K562 (cell line): ENCODE results near the gene SGTB. TPM values are rescaled to one million over a fixed set of nuclear protein-coding genes. Genes with fewer than 3 reads are reported as not detected.

ENCODE experiments used
- BRD9 ChIP-seq: fragments of 450-650 bp; IDR thresholded peaks from 2 replicates; pipeline ENCODE4 v1.6.1; 2018; ENCODE audit warnings: low read depth; ENCODE audit not compliant: partially characterized antibody
- FOSL1 ChIP-seq: fragments of 200-800 bp; sonication (Bioruptor generic); conservative IDR thresholded peaks from 2 replicates; pipeline ENCODE4 v1.6.1; 2016; ENCODE audit warnings: missing genetic modification characterization, missing compliant biosample characterization
- FOXJ3 ChIP-seq: sonication (generic); formaldehyde crosslinking; IDR thresholded peaks from 2 replicates; pipeline ENCODE4 v1.4.0; 2020; ENCODE audit warnings: mild to moderate bottlenecking, missing genetic modification reagents
- FOXK2 ChIP-seq, 2 experiments: fragments of 450-650 bp; IDR thresholded peaks in 1 of 2; conservative IDR thresholded peaks in 1 of 2; 2 replicates each; pipeline ENCODE4 v1.6.1; 2016; ENCODE audit warnings: low read depth in 2 of 2, mild to moderate bottlenecking in 1 of 2
- KDM2B ChIP-seq: fragments of 250-450 bp; sonication (Bioruptor Pico); IDR thresholded peaks from 2 replicates; pipeline ENCODE4 v1.8.0; 2021; ENCODE audit warnings: mild to moderate bottlenecking, moderate library complexity
- KHSRP ChIP-seq: fragments of 450-650 bp; IDR thresholded peaks from 2 replicates; pipeline ENCODE4 v1.6.1; 2017
- MTA2 ChIP-seq: fragments of 450-650 bp; IDR thresholded peaks from 2 replicates; pipeline ENCODE4 v1.6.1; 2016; ENCODE audit warnings: low read depth
- MTA3 ChIP-seq: fragments of 450-650 bp; formaldehyde crosslinking; IDR thresholded peaks from 2 replicates; pipeline ENCODE4 v1.6.1; 2017; ENCODE audit warnings: mild to moderate bottlenecking, borderline replicate concordance
- PHF20 ChIP-seq: fragments of 450-650 bp; IDR thresholded peaks from 2 replicates; pipeline ENCODE4 v1.6.1; 2018; ENCODE audit not compliant: partially characterized antibody
- PML ChIP-seq: IDR thresholded peaks from 2 replicates; pipeline ENCODE4 v1.6.1; 2012; ENCODE audit warnings: low read length, inconsistent platforms
- POLR2B ChIP-seq: fragments of 450-650 bp; IDR thresholded peaks from 2 replicates; pipeline ENCODE4 v1.6.1; 2018; ENCODE audit warnings: low read depth; ENCODE audit not compliant: partially characterized antibody
- SAFB ChIP-seq: fragments of 200-400 bp; formaldehyde crosslinking; IDR thresholded peaks from 2 replicates; pipeline ENCODE4 v1.6.1; 2017; ENCODE audit warnings: low read depth, low read length, borderline replicate concordance
- SMAD3 ChIP-seq: fragments of 450-650 bp; formaldehyde crosslinking; conservative IDR thresholded peaks from 2 replicates; pipeline ENCODE4 v1.4.0; 2020; ENCODE audit warnings: mild to moderate bottlenecking
- TBP ChIP-seq: optimal IDR thresholded peaks from 2 replicates; pipeline ENCODE3; 2011; ENCODE audit warnings: low read depth, low read length, improper control_type of control experiment
- YY1 ChIP-seq, 3 experiments: IDR thresholded peaks; 2 replicates each; pipeline ENCODE4 v1.6.1; 2011; ENCODE audit warnings: low read length in 2 of 3, mild to moderate bottlenecking in 2 of 3, moderate library complexity in 2 of 3, borderline replicate concordance in 1 of 3, control low read depth in 1 of 3, low read depth in 1 of 3; ENCODE audit not compliant: insufficient read depth in 3 of 3, insufficient replicate concordance in 2 of 3, control insufficient read depth in 1 of 3, insufficient read length in 1 of 3; ENCODE audit errors: extremely low read depth in 1 of 3
- ZFX ChIP-seq: sonication (generic); formaldehyde crosslinking; IDR thresholded peaks from 2 replicates; pipeline ENCODE4 v1.8.0; 2022; ENCODE audit warnings: mild to moderate bottlenecking, missing genetic modification reagents, moderate library complexity
- ZNF384 ChIP-seq: IDR thresholded peaks from 2 replicates; pipeline ENCODE4 v1.6.1; 2012; ENCODE audit warnings: low read depth, low read length, improper control_type of control experiment
- ZNF696 ChIP-seq: fragments of 250-450 bp; sonication (Bioruptor Pico); conservative IDR thresholded peaks from 2 replicates; pipeline ENCODE4 v1.4.0; 2020; ENCODE audit warnings: mild to moderate bottlenecking, moderate library complexity
- ZNF766 ChIP-seq: fragments of 200-800 bp; sonication (Bioruptor generic); conservative IDR thresholded peaks from 2 replicates; pipeline ENCODE4 v1.6.1; 2016; ENCODE audit warnings: missing genetic modification characterization, missing compliant biosample characterization
- polyA plus RNA-seq, 8 experiments: library from polyadenylated mRNA; depleted of rRNA in 4 of 8; stranded (reverse) in 5 of 8; unstranded in 3 of 8; fragments of >200 nt; fragmentation: Nextera tagmentation in 2 of 8; fragmentation: Illumina TruSeq in 1 of 8; extraction: Ambion mirVana in 2 of 8; extraction: Trizol in 1 of 8; gene quantifications; 2 replicates each; pipeline versions ENCODE4 v1.2.1 to v1.2.3, GENCODE V29; 2011 to 2014; ENCODE audit warnings: inconsistent platforms in 1 of 8, missing spikeins in 1 of 8
- total RNA-seq, 7 experiments: library from RNA; depleted of rRNA in 6 of 7; stranded (reverse); fragments of >200 nt in 6 of 7; fragmentation: Illumina TruSeq in 2 of 7; extraction: Trizol in 2 of 7; gene quantifications; 2 replicates each; pipeline versions ENCODE4 v1.2.1 to v1.2.3, GENCODE V29; 2011 to 2021; ENCODE audit warnings: low replicate concordance in 1 of 7
- TF ChIP-seq, protein P1 (sequence below), 2 experiments: fragments of 450-650 bp; conservative IDR thresholded peaks; 2 replicates each; pipeline ENCODE4 v1.6.1; 2017; ENCODE audit warnings: mild to moderate bottlenecking in 2 of 2, moderate library complexity in 2 of 2
- TF ChIP-seq, protein P2 (sequence below): sonication (generic); formaldehyde crosslinking; IDR thresholded peaks from 2 replicates; pipeline ENCODE4 v1.8.0; 2023; ENCODE audit warnings: mild to moderate bottlenecking, missing genetic modification reagents

The SGTB gene
- total and polyA plus RNA-seq, 9 of the 15 experiments (the other 6 are each of a cell fraction or from before 2014, with no cell fraction given) = 1.3 to 8.4 (median 4.8) TPM

DNA sequence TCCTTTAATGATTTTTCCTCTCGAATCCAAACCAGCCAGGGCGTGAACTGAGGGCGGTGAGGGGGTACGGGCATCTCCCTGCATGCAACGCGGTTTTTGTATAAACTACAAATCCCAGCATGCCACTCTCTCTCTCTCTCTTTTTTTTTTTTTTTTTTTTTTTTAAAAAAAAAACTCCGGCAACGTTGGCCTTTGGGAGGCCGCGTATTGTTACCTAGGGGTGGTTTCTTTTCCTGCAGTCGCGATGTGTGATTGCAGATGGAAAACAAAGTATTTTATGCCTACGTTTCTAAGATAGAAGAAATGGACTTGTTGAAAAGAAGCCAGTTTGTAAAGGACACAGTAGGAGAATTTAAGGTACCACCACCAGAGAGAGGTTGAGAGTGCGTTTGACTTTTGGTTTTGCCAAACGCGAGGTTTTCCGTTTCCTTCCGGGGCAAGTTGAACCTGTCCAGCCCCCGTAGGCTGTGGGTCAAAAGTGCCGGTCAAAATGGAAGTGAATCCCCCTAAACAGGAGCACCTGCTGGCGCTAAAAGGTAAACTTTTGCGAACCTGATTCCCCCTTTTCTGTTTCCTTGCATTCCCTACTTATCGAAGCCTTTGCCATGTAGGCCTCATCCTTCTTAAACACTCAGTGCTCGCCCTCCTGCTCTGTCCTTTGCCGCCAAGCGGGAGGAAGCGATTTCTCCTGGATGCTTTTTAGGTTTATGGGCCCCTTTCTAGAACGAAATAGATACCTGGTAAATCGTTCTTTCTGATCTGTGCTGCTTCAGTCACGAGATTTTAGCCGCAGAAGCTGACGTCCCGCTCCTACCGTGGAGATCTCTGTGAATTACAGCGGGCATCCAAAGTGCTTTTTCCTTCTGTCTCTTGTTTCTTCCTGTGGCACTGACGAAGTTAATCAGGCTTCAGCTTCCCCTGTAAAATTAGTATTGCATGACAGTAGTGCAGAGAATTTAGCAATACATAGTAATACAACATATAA, 97.0 kb downstream of the SGTB start, which contains the start of the genes SHLD3 and TRAPPC13 (continued):
- peak; percentile 43; the same call in 1 of the 2 replicates for TF ChIP-seq FOSL1 (tag)
- no peak for TF ChIP-seq KHSRP
- TF ChIP-seq, protein P1, sequence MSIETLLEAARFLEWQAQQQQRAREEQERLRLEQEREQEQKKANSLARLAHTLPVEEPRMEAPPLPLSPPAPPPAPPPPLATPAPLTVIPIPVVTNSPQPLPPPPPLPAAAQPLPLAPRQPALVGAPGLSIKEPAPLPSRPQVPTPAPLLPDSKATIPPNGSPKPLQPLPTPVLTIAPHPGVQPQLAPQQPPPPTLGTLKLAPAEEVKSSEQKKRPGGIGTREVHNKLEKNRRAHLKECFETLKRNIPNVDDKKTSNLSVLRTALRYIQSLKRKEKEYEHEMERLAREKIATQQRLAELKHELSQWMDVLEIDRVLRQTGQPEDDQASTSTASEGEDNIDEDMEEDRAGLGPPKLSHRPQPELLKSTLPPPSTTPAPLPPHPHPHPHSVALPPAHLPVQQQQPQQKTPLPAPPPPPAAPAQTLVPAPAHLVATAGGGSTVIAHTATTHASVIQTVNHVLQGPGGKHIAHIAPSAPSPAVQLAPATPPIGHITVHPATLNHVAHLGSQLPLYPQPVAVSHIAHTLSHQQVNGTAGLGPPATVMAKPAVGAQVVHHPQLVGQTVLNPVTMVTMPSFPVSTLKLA (conservative IDR thresholded peaks at IDR 0.05) = peak; percentile 29 to 63; a peak in 3 of 4 replicates
- peak; percentile 22; the same call in 1 of the 2 replicates for TF ChIP-seq PML
- TF ChIP-seq FOXJ3 (CRISPR knock-in tag) = no peak
- TF ChIP-seq YY1 (IDR thresholded peaks at IDR 0.05; ENCODE audit: borderline replicate concordance in 1 of 3, control insufficient read depth in 1 of 3, extremely low read depth in 1 of 3, insufficient read depth in 3 of 3, insufficient read length in 1 of 3, insufficient replicate concordance in 2 of 3, low read depth in 1 of 3, low read length in 2 of 3) = peak in 2 of 3 experiments; percentile 76 to 88
- TF ChIP-seq, protein P2, sequence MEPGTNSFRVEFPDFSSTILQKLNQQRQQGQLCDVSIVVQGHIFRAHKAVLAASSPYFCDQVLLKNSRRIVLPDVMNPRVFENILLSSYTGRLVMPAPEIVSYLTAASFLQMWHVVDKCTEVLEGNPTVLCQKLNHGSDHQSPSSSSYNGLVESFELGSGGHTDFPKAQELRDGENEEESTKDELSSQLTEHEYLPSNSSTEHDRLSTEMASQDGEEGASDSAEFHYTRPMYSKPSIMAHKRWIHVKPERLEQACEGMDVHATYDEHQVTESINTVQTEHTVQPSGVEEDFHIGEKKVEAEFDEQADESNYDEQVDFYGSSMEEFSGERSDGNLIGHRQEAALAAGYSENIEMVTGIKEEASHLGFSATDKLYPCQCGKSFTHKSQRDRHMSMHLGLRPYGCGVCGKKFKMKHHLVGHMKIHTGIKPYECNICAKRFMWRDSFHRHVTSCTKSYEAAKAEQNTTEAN (CRISPR knock-in tag) = no peak
- peak; percentile 95 for TF ChIP-seq MTA3
- TF ChIP-seq KDM2B (CRISPR knock-in tag) = no peak
- TF ChIP-seq ZNF766 (CRISPR knock-in tag) = peak; percentile 96
- TF ChIP-seq ZFX (CRISPR knock-in tag) = peak; percentile 84
- peak; percentile 99 for TF ChIP-seq ZNF384
- peak; percentile 88 for TF ChIP-seq TBP
- TF ChIP-seq SAFB = no peak
- peak; percentile 46 for TF ChIP-seq BRD9
- TF ChIP-seq ZNF696 (CRISPR knock-in tag) = no peak
- peak; percentile 60; the same call in 1 of the 2 replicates for TF ChIP-seq SMAD3
- peak; percentile 13 to 21; a peak in 2 of 4 replicates for TF ChIP-seq FOXK2 (conservative IDR thresholded peaks at IDR 0.05 in 1 of 2, IDR thresholded peaks at IDR 0.05 in 1 of 2; ENCODE audit: low read depth in 2 of 2)
- peak; percentile 92 for TF ChIP-seq PHF20
- TF ChIP-seq POLR2B = peak; percentile 27
- peak; percentile 62; the same call in 1 of the 2 replicates for TF ChIP-seq MTA2
